B cell (primary cell): Measurements from ENCODE around the gene ARMH3. TPM values are rescaled to one million over a fixed set of nuclear protein-coding genes. Genes with fewer than 3 reads are reported as not detected.

ENCODE experiments used
- ATAC-seq: fragments of 200-7000 bp; cut with Tn5 transposase; one replicate; pipeline ENCODE4 v1.10.0; 2021; ENCODE audit warnings: low read depth, mild to moderate bottlenecking, moderate number of reproducible peaks, moderate library complexity
- CTCF ChIA-PET: fragments of 350-600 bp; sonication (Branson Sonifier 250); formaldehyde crosslinking; loops from one replicate; lab custom pipeline; 2021; ENCODE audit warnings: antibody characterized with exemption, inconsistent platforms; lab: Charles Lee
- POLR2A ChIA-PET: fragments of 350-600 bp; sonication (Branson Sonifier 250); formaldehyde crosslinking; loops from one replicate; lab custom pipeline; 2021; ENCODE audit warnings: antibody characterized with exemption; lab: Charles Lee
- DNase-seq: peaks from one replicate; pipeline ENCODE4 v3.0.0; 2013
- H2AFZ ChIP-seq: 2 replicates; pipeline ENCODE4 v1.6.1; 2012; ENCODE audit warnings: mild to moderate bottlenecking, low read depth, low read length; ENCODE audit not compliant: insufficient read depth, poor library complexity, severe bottlenecking
- H3K27ac ChIP-seq, 2 donors: 1 replicate in 1 of 2; 2 replicates in 1 of 2; pipeline ENCODE4 v1.5.1; 2012 to 2013; ENCODE audit warnings: low read length in 2 of 2, mild to moderate bottlenecking in 2 of 2, moderate library complexity in 1 of 2
- H3K27me3 ChIP-seq, 4 experiments: fragments of 200-600 bp in 1 of 4; sonication (generic) in 1 of 4; replicated peaks in 1 of 4; 1 replicate in 2 of 4; 2 replicates in 2 of 4; pipeline versions ENCODE4 v1.6.1 to v1.7.0; 2013 to 2016; ENCODE audit warnings: low read length in 3 of 4, mild to moderate bottlenecking in 2 of 4, mixed read lengths in 1 of 4, moderate library complexity in 1 of 4; ENCODE audit not compliant: insufficient read depth in 4 of 4, control insufficient read depth in 3 of 4; ENCODE audit errors: control extremely low read depth in 1 of 4
- H3K36me3 ChIP-seq, 2 experiments: replicated peaks in 1 of 2; 1 replicate in 1 of 2; 2 replicates in 1 of 2; pipeline versions ENCODE4 v1.6.1 to v1.7.1; 2013; ENCODE audit warnings: low read length in 1 of 2; ENCODE audit not compliant: insufficient read depth in 2 of 2, control insufficient read depth in 1 of 2; ENCODE audit errors: control extremely low read depth in 1 of 2, extremely low read depth in 1 of 2
- H3K4me1 ChIP-seq, 2 donors: fragments of 200-600 bp in 1 of 2; sonication (generic) in 1 of 2; 1 replicate in 1 of 2; 2 replicates in 1 of 2; pipeline versions ENCODE4 v1.5.1 to v1.6.1; 2013 to 2017; ENCODE audit warnings: low read length in 2 of 2; ENCODE audit not compliant: control insufficient read depth in 2 of 2, insufficient read depth in 2 of 2
- H3K4me2 ChIP-seq: replicated peaks from 2 replicates; pipeline ENCODE3; 2012; ENCODE audit warnings: mild to moderate bottlenecking, low read depth, low read length; ENCODE audit not compliant: poor library complexity, severe bottlenecking
- H3K4me3 ChIP-seq, 5 experiments: fragments of 200-600 bp in 1 of 5; sonication (generic) in 1 of 5; 1 replicate in 3 of 5; 2 replicates in 2 of 5; pipeline versions ENCODE4 v1.5.1 to v1.7.0; 2011 to 2016; ENCODE audit warnings: low read length in 4 of 5, mild to moderate bottlenecking in 4 of 5, low read depth in 2 of 5, control low read depth in 1 of 5, moderate library complexity in 1 of 5; ENCODE audit not compliant: insufficient read depth in 1 of 5; ENCODE audit errors: control extremely low read depth in 1 of 5, extremely low read depth in 1 of 5
- H3K79me2 ChIP-seq: fragments of 200-600 bp; sonication (generic); one replicate; pipeline ENCODE4 v1.6.0; 2016; ENCODE audit warnings: low read length; ENCODE audit not compliant: control insufficient read depth, insufficient read depth
- H3K9ac ChIP-seq: fragments of 200-600 bp; sonication (generic); 2 replicates; pipeline ENCODE4 v1.6.1; 2017; ENCODE audit warnings: mild to moderate bottlenecking, low read length, moderate library complexity
- H3K9me3 ChIP-seq, 3 donors: one replicate each; pipeline versions ENCODE4 v1.6.1 to v1.7.1; 2013; ENCODE audit warnings: low read length in 2 of 3; ENCODE audit not compliant: control insufficient read depth in 2 of 3, insufficient read depth in 1 of 3; ENCODE audit errors: control extremely low read depth in 1 of 3
- H4K20me1 ChIP-seq: 2 replicates; pipeline ENCODE4 v1.6.0; 2012; ENCODE audit warnings: mild to moderate bottlenecking, low read length; ENCODE audit not compliant: insufficient read depth, control insufficient read depth, poor library complexity, severe bottlenecking
- H3K27ac Mint-ChIP-seq: one replicate; pipeline ENCODE4 v1.8.0; 2021; ENCODE audit warnings: mixed read lengths
- H3K27me3 Mint-ChIP-seq: one replicate; pipeline ENCODE4 v1.8.0; 2021; ENCODE audit warnings: mixed read lengths
- H3K4me1 Mint-ChIP-seq: one replicate; pipeline ENCODE4 v1.8.0; 2021; ENCODE audit warnings: mixed read lengths
- H3K4me3 Mint-ChIP-seq: one replicate; pipeline ENCODE4 v1.8.0; 2021; ENCODE audit warnings: mixed read lengths
- H3K9me3 Mint-ChIP-seq: one replicate; pipeline ENCODE4 v1.8.0; 2022; ENCODE audit warnings: mixed read lengths; ENCODE audit not compliant: insufficient read depth
- EZH2 ChIP-seq: IDR thresholded peaks from 2 replicates; pipeline ENCODE4 v1.6.1; 2012; ENCODE audit warnings: borderline replicate concordance, low read depth, mild to moderate bottlenecking, moderate library complexity, low read length; ENCODE audit not compliant: insufficient read depth, poor library complexity, severe bottlenecking
- WGBS: methylation state at CpG from one replicate; pipeline ENCODE4 v1.1.5; 2013; ENCODE audit warnings: missing lambda C conversion rate; ENCODE audit not compliant: insufficient coverage; 5-methylcytosine and 5-hydroxymethylcytosine counted together
- intact Hi-C: fragments of 100-400 bp; cut with micrococcal nuclease; formaldehyde crosslinking; loops from one replicate; pipeline ENCODE4 v1.10.0; 2022
- polyA plus RNA-seq: library from polyadenylated mRNA; depleted of rRNA; stranded (reverse); fragments of >200 nt; gene quantifications from 2 replicates; pipeline ENCODE4 v1.2.3, GENCODE V29; 2012
- total RNA-seq, 2 donors: library from RNA; stranded (reverse); fragments of 120-200 nt in 1 of 2; gene quantifications; 1 replicate in 1 of 2; 2 replicates in 1 of 2; pipeline versions ENCODE4 v1.2.3 to v1.2.4, GENCODE V29; 2013 to 2022
- TF ChIP-seq, protein P1 (sequence below): fragments of 200-600 bp; IDR thresholded peaks from one replicate; pipeline ENCODE4 v1.8.0; 2022; ENCODE audit warnings: antibody characterized with exemption, mild to moderate bottlenecking

Gene ARMH3
- total and polyA plus RNA-seq, 2 donors (not counting 1 experiment from before 2014, with no cell fraction given) = 33.4 to 40.7 TPM

DNA sequence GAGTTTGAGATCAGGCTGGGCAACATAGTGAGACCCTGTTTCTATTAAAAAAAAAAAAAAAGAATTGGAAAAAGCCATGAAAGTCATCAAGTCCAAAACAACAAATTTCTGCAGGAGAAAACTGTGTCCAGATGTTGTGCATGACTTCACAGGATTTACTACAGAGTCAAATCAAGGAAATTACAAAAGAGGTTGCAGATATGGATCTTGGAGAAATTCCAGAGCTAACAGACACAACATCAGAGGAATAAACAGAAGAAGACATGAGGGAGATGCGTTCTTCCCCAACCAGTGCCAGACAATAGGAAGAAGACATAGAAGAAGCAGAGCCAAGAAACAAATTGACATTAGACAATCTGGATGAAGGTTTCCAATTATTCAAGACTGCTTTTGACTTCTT, 188.0 kb downstream of the ARMH3 start:
- TF ChIP-seq, protein P1, sequence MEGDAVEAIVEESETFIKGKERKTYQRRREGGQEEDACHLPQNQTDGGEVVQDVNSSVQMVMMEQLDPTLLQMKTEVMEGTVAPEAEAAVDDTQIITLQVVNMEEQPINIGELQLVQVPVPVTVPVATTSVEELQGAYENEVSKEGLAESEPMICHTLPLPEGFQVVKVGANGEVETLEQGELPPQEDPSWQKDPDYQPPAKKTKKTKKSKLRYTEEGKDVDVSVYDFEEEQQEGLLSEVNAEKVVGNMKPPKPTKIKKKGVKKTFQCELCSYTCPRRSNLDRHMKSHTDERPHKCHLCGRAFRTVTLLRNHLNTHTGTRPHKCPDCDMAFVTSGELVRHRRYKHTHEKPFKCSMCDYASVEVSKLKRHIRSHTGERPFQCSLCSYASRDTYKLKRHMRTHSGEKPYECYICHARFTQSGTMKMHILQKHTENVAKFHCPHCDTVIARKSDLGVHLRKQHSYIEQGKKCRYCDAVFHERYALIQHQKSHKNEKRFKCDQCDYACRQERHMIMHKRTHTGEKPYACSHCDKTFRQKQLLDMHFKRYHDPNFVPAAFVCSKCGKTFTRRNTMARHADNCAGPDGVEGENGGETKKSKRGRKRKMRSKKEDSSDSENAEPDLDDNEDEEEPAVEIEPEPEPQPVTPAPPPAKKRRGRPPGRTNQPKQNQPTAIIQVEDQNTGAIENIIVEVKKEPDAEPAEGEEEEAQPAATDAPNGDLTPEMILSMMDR = no peak
- TF ChIP-seq EZH2 = no peak
- Mint-ChIP-seq H3K4me3 (no peak overlapping the region), H3K4me1 (peaks cover 4% of the 10 kb centered on the region), H3K27ac (no peak overlapping the region), H3K9me3 (peaks cover 4% of the 10 kb centered on the region), H3K27me3 (no peaks in the 10 kb centered on the region)
- no peak overlapping the region for H2AFZ ChIP-seq
- H3K27ac ChIP-seq = no peak overlapping the region
- no peaks in the 10 kb centered on the region for H3K4me1 ChIP-seq
- H4K20me1 ChIP-seq = no peaks in the 10 kb centered on the region
- no peak overlapping the region for H3K9ac ChIP-seq
- H3K4me2 ChIP-seq = no peak overlapping the region
- DNase-seq (no peak), ATAC-seq (no peak)
- H3K9me3 ChIP-seq = peaks cover 0 to 1% (median 0%) of the 10 kb centered on the region in 3 donors
- POLR2A ChIA-PET = no interaction called here
- H3K4me3 ChIP-seq = no peak overlapping the region
- 100% methylated on average over 1 of the region's 1 CpG for WGBS
- peaks cover 33% of the 10 kb centered on the region for H3K79me2 ChIP-seq
- CTCF ChIA-PET = no interaction called here
- H3K27me3 ChIP-seq = no peaks in the 10 kb centered on the region
- peaks cover 0 to 2% of the 10 kb centered on the region in 2 experiments for H3K36me3 ChIP-seq
- intact Hi-C loops = no loop called here

DNA sequence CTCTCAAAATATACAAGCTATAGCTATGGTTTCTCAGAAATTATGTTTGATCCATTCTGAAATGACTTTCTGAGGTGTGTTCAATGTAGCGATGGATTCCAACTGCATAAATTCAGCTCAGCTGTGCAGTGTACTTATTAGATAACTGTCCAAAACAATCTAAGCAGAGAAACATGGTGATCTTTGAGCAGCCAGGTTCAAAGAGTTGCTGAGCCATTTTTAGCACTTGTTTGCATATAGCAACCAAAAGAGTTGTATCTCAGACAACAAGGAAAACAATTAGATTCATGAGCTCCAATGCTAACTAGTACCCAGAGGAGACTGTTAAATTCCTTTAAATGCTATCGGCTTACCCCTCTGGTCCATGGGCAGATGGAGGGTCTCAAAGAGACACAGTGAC, 196.4 kb downstream of the ARMH3 start:
- Mint-ChIP-seq H3K4me1 (peaks cover 24% of the 10 kb centered on the region), H3K27ac (peak overlapping the region; percentile 60), H3K4me3 (peak overlapping the region; percentile 35), H3K9me3 (peaks cover 3% of the 10 kb centered on the region), H3K27me3 (no peaks in the 10 kb centered on the region)
- H2AFZ ChIP-seq = no peak overlapping the region
- CTCF ChIA-PET = interaction anchor here (0.5 to 4.8 kb wide), 5 partner anchors 9 to 151 kb away, joined by 3 to 48 read pairs (median 4); no protein-coding TSS in a partner anchor
- H3K9me3 ChIP-seq = peaks cover 3 to 10% (median 5%) of the 10 kb centered on the region in 3 donors
- ATAC-seq (no peak), DNase-seq (no peak)
- peaks cover 19% of the 10 kb centered on the region for H4K20me1 ChIP-seq
- intact Hi-C loops = no loop called here
- H3K27ac ChIP-seq = peak overlapping the region; percentile 47 to 52
- TF ChIP-seq, protein P1 = no peak
- peak overlapping the region; percentile 1 for H3K4me2 ChIP-seq
- H3K79me2 ChIP-seq = peaks cover 44% of the 10 kb centered on the region
- peaks cover 10 to 14% of the 10 kb centered on the region in 2 donors for H3K4me1 ChIP-seq
- H3K9ac ChIP-seq = no peak overlapping the region
- POLR2A ChIA-PET = no interaction called here
- no peaks in the 10 kb centered on the region for H3K27me3 ChIP-seq
- WGBS = no CpG with 5 or more reads among the region's 2 CpGs
- H3K4me3 ChIP-seq = no peak overlapping the region
- peaks cover 0 to 1% of the 10 kb centered on the region in 2 experiments for H3K36me3 ChIP-seq
